Endothelial cell of umbilical vein (primary cell): ENCODE measurements around the gene SHISA5. TPM values are rescaled to one million over a fixed set of nuclear protein-coding genes. Genes with fewer than 3 reads are reported as not detected.

Experiments
- BruUV-seq: library from RNA; stranded (reverse); fragments of 400-500 nt; replicated peaks from 2 replicates; lab custom pipeline; 2021; lab: Mats Ljungman, UMichigan
- CTCF ChIA-PET: fragments of 300-600, 350-600 bp; sonication (Branson Sonifier 250); formaldehyde crosslinking; loops from one replicate; lab custom pipeline; 2021; ENCODE audit warnings: antibody characterized with exemption, inconsistent platforms; lab: Charles Lee
- POLR2A ChIA-PET: fragments of 300-600, 350-600 bp; sonication (Branson Sonifier 250); formaldehyde crosslinking; loops from one replicate; lab custom pipeline; 2021; ENCODE audit warnings: antibody characterized with exemption, inconsistent platforms; lab: Charles Lee
- DNase-seq: peaks from one replicate; pipeline ENCODE4 v3.0.0-alpha.2; 2011; ENCODE audit warnings: low read depth, low spot score
- FAIRE-seq: peaks from 2 replicates; lab custom pipeline; 2011; peaks lifted over from hg19 to GRCh38; lab: Jason Lieb, UNC
- H2AFZ ChIP-seq: 2 replicates; pipeline ENCODE4 v1.6.0; 2012; ENCODE audit warnings: low read depth, low read length, control low read depth, inconsistent platforms
- H3K27ac ChIP-seq: 2 replicates; pipeline ENCODE4 v1.5.1; 2011; ENCODE audit warnings: low read depth, mild to moderate bottlenecking, control low read depth, low read length, moderate library complexity; ENCODE audit not compliant: insufficient read depth
- H3K27me3 ChIP-seq, 2 experiments: 2 replicates each; pipeline versions ENCODE4 v1.6.0 to v1.6.1; 2011; ENCODE audit warnings: low read length in 2 of 2, mixed read lengths in 1 of 2; ENCODE audit not compliant: control insufficient read depth in 2 of 2, insufficient read depth in 2 of 2
- H3K36me3 ChIP-seq, 2 experiments: 2 replicates in 1 of 2; 3 replicates in 1 of 2; pipeline ENCODE4 v1.5.1; 2011; ENCODE audit warnings: low read length in 2 of 2, mild to moderate bottlenecking in 1 of 2, moderate library complexity in 1 of 2; ENCODE audit not compliant: control insufficient read depth in 2 of 2, insufficient read depth in 2 of 2; ENCODE audit errors: extremely low read depth in 1 of 2
- H3K4me1 ChIP-seq: 3 replicates; pipeline ENCODE4 v1.5.1; 2011; ENCODE audit warnings: mild to moderate bottlenecking, low read length; ENCODE audit not compliant: control insufficient read depth, insufficient read depth; ENCODE audit errors: extremely low read depth
- H3K4me2 ChIP-seq: 2 replicates; pipeline ENCODE4 v1.6.1; 2011; ENCODE audit warnings: low read length, control low read depth, mixed read lengths; ENCODE audit not compliant: insufficient read depth
- H3K4me3 ChIP-seq, 3 experiments: fragments of 200-600 bp in 1 of 3; sonication (generic), shearing (Covaris generic) in 1 of 3; replicated peaks in 1 of 3; 2 replicates each; pipeline ENCODE4 v1.5.1; 2011 to 2016; ENCODE audit warnings: control low read depth in 3 of 3, low read length in 3 of 3, mild to moderate bottlenecking in 2 of 3, inconsistent platforms in 1 of 3, low read depth in 1 of 3, moderate library complexity in 1 of 3; ENCODE audit not compliant: insufficient read depth in 1 of 3
- H3K79me2 ChIP-seq: 2 replicates; pipeline ENCODE4 v1.6.0; 2012; ENCODE audit warnings: low read length, inconsistent platforms; ENCODE audit not compliant: control insufficient read depth, insufficient read depth
- H3K9ac ChIP-seq: replicated peaks from 2 replicates; pipeline ENCODE3; 2011; ENCODE audit warnings: low read length, control low read depth; ENCODE audit not compliant: insufficient read depth; ENCODE audit errors: extremely low read depth
- H3K9me1 ChIP-seq: replicated peaks from 3 replicates; pipeline ENCODE4 v1.6.0; 2011; ENCODE audit warnings: mild to moderate bottlenecking, low read length; ENCODE audit not compliant: control insufficient read depth, insufficient read depth; ENCODE audit errors: extremely low read depth
- H3K9me3 ChIP-seq: replicated peaks from 2 replicates; pipeline ENCODE4 v1.5.1; 2012; ENCODE audit warnings: low read length, inconsistent platforms; ENCODE audit not compliant: control insufficient read depth, insufficient read depth
- H4K20me1 ChIP-seq: replicated peaks from 2 replicates; pipeline ENCODE3; 2011; ENCODE audit warnings: mild to moderate bottlenecking, low read length; ENCODE audit not compliant: control insufficient read depth, insufficient read depth; ENCODE audit errors: extremely low read depth
- CTCF ChIP-seq, 2 donors: IDR thresholded peaks; 1 replicate in 1 of 2; 2 replicates in 1 of 2; pipeline ENCODE4 v1.5.1; 2011; ENCODE audit warnings: low read length in 2 of 2, mild to moderate bottlenecking in 2 of 2, moderate library complexity in 2 of 2, control low read depth in 1 of 2, inconsistent platforms in 1 of 2, low read depth in 1 of 2; ENCODE audit not compliant: insufficient read depth in 1 of 2; ENCODE audit errors: extremely low read depth in 1 of 2
- EZH2 ChIP-seq: IDR thresholded peaks from 2 replicates; pipeline ENCODE4 v1.6.1; 2012; ENCODE audit warnings: borderline replicate concordance, low read depth, mild to moderate bottlenecking, moderate library complexity, low read length, inconsistent platforms; ENCODE audit not compliant: severe bottlenecking
- FOS ChIP-seq: IDR thresholded peaks from 2 replicates; pipeline ENCODE4 v1.6.1; 2011; ENCODE audit warnings: mild to moderate bottlenecking, low read length, moderate library complexity, borderline replicate concordance; ENCODE audit not compliant: insufficient read depth
- GATA2 ChIP-seq: IDR thresholded peaks from 2 replicates; pipeline ENCODE4 v1.7.0; 2011; ENCODE audit warnings: low read depth, mild to moderate bottlenecking, moderate library complexity, mixed read lengths, low read length; ENCODE audit not compliant: insufficient read length, insufficient read depth
- JUN ChIP-seq: IDR thresholded peaks from 2 replicates; pipeline ENCODE4 v1.6.1; 2011; ENCODE audit warnings: borderline replicate concordance, low read depth; ENCODE audit not compliant: insufficient read length, insufficient read depth
- MAX ChIP-seq: IDR thresholded peaks from 2 replicates; pipeline ENCODE4 v1.6.1; 2011; ENCODE audit not compliant: insufficient read depth, insufficient read length
- MYC ChIP-seq: IDR thresholded peaks from one replicate; pipeline ENCODE4 v1.6.1; 2011; ENCODE audit warnings: mild to moderate bottlenecking, low read depth, low read length
- POLR2A ChIP-seq: IDR thresholded peaks from 2 replicates; pipeline ENCODE4 v1.6.1; 2012; ENCODE audit warnings: low read depth, mild to moderate bottlenecking, control low read depth, low read length
- POLR2AphosphoS5 ChIP-seq: IDR thresholded peaks from 2 replicates; pipeline ENCODE4 v1.6.1; 2012; ENCODE audit warnings: low read depth, mild to moderate bottlenecking, control low read depth, low read length, moderate library complexity; ENCODE audit not compliant: insufficient read depth
- dilution Hi-C: fragments of 300-500 bp; cut with MboI; formaldehyde crosslinking; loops from one replicate; pipeline ENCODE4 v1.15.0; 2019; ENCODE audit warnings: low sequenced_read_pairs; ENCODE audit not compliant: extremely low pct_ligation_motif_present
- intact Hi-C: fragments of 100-400 bp; cut with micrococcal nuclease; formaldehyde crosslinking; loops from one replicate; pipeline ENCODE4 v1.10.0; 2022
- polyA plus RNA-seq, 4 experiments: library from polyadenylated mRNA; depleted of rRNA in 3 of 4; stranded (reverse) in 3 of 4; unstranded in 1 of 4; fragments of >200 nt; gene quantifications; 2 replicates each; pipeline versions ENCODE4 v1.2.1 to v1.2.3, GENCODE V29; 2011 to 2012; ENCODE audit warnings: missing spikeins in 1 of 4
- total RNA-seq: library from RNA; stranded (reverse); gene quantifications from 2 replicates; pipeline ENCODE4 v1.2.3, GENCODE V29; 2021

Gene SHISA5
- total and polyA plus RNA-seq, 2 donors (not counting 3 experiments of a cell fraction or from before 2014, with no cell fraction given) = 205 to 320 TPM

GRCh38 chr3:48428088-48428571 lies 75.8 kb downstream of the SHISA5 start:
- H3K27me3 ChIP-seq = no peaks in the 10 kb centered on the region
- no peaks in the 10 kb centered on the region for H3K9me1 ChIP-seq
- no peaks in the 10 kb centered on the region for H4K20me1 ChIP-seq
- DNase-seq (no peak), FAIRE-seq (no peak)
- intact Hi-C loops = no loop called here
- no peak overlapping the region for H3K27ac ChIP-seq
- ChIA-PET CTCF (interaction anchor here (2.3 to 10.4 kb wide), 3 partner anchors 28 to 234 kb away, joined by 9 to 723 read pairs (median 94); no protein-coding TSS in a partner anchor), POLR2A (interaction anchor here (0.6 to 1.4 kb wide), 3 partner anchors 8 to 45 kb away, joined by 3 to 5 read pairs (median 4); no protein-coding TSS in a partner anchor)
- peaks cover 0 to 6% of the 10 kb centered on the region in 2 experiments for H3K36me3 ChIP-seq
- peak overlapping the region; percentile 86 for H2AFZ ChIP-seq
- H3K4me1 ChIP-seq = peaks cover 10% of the 10 kb centered on the region
- peak overlapping the region; percentile 17 to 49 (median 39) for H3K4me3 ChIP-seq
- H3K79me2 ChIP-seq = no peaks in the 10 kb centered on the region
- TF ChIP-seq MAX (no peak), CTCF (IDR thresholded peaks at IDR 0.05; ENCODE audit: extremely low read depth in 1 of 2, insufficient read depth in 1 of 2, low read depth in 1 of 2, low read length in 2 of 2) (no peak), POLR2AphosphoS5 (no peak), EZH2 (no peak), MYC (no peak), GATA2 (no peak), FOS (no peak), POLR2A (no peak), JUN (no peak)
- no peaks in the 10 kb centered on the region for H3K9me3 ChIP-seq
- no peak overlapping the region for H3K9ac ChIP-seq
- peak overlapping the region; percentile 56 for H3K4me2 ChIP-seq
- dilution Hi-C loops = no loop called here
- BruUV-seq = no TSS peak
